ENCODE results near the gene SH3PXD2B. TPM values are rescaled to one million over a fixed set of nuclear protein-coding genes. Genes with fewer than 3 reads are reported as not detected.

Gene SH3PXD2B
- total RNA-seq, 1 experiment from 2014 or later: 90.2 TPM

DNA sequence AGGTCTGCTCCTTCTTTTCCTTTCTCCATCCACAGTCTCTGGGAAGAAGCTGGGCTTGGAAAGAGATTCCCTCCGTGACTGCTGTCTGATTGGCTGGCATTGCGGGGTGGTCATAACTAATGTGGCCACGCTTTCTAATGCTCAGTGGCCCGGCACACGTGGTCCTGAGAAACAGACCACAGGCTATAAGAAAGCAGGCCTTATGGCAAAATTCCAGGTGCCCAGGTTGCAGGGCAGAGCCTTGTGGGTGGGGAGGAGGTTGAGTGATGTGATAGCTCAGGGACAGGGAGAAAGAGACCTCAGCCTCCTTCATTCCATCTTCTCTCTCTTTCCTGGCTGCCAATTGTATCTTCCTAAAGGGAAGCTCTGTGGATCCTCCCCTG, 5.4 kb upstream of the SH3PXD2B start:
- no peak for DNase-seq (ENCODE audit: low read depth, low spot score)
- in situ Hi-C loops (cut with HindIII; ENCODE audit: low pct_unique_long_range_greater_than_20kb, low sequenced_read_pairs): no loop called here

DNA sequence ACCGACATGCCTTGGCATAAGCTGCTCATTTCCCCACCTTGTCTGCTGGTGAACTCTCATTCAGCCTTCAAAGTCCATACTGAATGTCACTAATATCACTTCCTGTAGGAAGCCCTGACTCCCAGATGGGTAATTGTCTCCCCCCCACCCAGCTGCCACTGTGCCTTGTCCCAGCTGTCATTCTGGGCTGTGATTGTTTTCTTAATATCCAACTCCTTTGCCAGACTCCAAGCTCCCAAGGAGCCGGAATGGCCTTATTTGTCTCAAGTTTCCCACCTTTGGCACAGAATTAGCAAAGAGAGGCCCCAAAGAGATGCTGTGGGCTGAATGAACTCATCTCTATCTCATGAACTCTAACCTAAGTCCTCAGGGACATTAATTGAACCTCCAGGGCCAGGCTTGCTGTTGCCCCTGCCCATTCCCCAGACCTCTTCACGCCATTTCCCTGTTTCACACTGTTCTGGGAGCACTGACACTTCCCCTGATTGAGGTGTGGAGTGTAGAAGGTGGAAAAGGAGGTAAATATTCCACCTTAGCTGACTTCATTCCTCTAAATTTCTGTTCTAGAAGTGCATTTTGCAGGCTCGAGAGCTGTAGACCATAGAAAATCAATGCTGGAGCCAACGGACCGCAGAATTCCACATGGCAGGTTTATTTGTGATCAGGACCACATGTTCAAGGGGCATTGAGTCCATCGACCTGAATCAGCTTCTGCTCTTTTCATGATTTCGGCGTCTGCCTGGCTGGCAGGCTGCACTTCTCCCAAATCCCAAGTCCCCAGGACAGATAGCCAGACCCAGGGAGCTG, 4.9 kb upstream of the SH3PXD2B start:
- in situ Hi-C loops (cut with HindIII; ENCODE audit: low pct_unique_long_range_greater_than_20kb, low sequenced_read_pairs): no loop called here
- no peak for DNase-seq (ENCODE audit: low read depth, low spot score)

DNA sequence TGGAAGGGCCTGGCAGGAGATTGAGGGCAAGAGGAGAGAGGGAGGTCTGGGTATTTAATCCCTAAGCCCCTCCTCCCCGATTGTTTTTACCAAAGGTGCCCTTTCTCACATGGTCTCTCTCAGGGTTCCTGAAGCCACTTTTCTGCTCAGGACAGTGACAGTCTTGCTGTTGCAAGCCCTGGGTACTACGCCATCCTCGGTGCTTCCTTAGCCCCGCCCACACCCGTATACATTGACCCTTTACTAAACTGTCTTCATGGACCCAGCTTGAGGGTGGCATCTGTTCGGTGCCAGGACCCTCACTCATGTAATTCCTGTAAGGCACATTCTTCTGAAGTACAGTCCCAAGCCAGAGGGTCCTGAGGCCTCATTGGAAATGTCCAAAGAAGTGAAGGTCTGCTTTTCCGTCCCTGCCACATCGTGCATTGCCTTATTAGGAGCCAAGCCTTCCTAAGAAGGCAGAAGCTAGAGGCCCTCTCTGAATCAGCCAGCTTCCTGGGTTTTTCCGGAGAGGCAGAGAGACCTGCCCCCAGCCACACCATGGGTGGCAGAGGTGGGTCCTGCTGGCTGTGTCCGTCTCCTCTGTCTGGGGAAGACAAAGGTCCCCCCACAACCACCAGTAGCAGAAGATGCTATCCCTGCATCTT, 1.9 kb upstream of the SH3PXD2B start:
- in situ Hi-C loops (cut with HindIII; ENCODE audit: low pct_unique_long_range_greater_than_20kb, low sequenced_read_pairs): no loop called here
- DNase-seq (ENCODE audit: low read depth, low spot score): no peak

DNA sequence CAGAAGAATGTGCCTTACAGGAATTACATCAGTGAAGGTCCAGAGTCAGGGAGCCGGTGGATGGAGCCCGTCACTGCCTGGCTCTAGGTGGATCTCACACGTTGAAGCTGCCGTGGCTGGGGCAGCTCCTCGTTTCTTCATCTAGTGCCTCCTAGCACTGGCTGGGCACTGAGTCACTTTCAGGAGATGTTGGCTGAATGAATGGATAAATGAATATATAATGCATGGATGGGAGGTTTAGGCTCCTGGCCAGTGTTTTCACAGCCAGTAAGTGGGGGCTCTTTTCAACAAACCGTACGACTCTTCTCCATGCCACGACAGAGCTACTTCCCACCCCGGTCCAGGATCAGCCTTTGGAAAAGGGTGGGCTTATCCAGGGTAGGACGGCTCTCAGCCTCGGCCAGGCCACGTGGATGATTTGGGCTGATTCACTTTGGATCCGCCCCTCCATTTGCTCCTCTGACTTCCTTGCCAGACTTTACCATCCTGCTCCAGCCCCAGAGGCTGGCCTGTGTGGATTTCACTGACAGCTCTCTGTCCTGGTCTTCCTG, 1.3 kb upstream of the SH3PXD2B start:
- in situ Hi-C loops (cut with HindIII; ENCODE audit: low pct_unique_long_range_greater_than_20kb, low sequenced_read_pairs): no loop called here
- DNase-seq (ENCODE audit: low read depth, low spot score): peak; percentile 61

- in situ Hi-C loops (cut with HindIII; ENCODE audit: low pct_unique_long_range_greater_than_20kb, low sequenced_read_pairs): no loop called here
- DNase-seq (ENCODE audit: low read depth, low spot score): no peak
Observed at GRCh38 chr5:172455087-172455381, 709 bp upstream of the SH3PXD2B start.

DNA sequence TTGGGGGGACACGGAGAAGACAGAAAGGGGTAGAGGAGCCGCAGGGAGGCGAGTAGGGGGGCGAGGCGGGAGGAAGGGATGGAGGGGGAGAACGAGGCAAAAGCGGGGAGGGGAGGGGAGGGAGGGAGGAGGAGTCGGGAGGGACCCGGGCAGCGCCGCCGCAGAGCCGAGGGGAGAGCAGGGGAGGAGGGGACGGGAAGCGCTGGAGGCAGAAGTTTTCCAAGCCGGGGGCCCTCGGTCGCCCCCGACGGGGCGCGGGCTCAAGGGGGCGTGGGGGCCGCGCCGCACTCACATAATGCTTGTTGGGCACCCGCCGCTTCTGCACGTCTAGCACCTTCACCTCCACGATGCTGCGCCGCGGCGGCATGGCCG, 353 bp downstream of the SH3PXD2B start:
- in situ Hi-C loops (cut with HindIII; ENCODE audit: low pct_unique_long_range_greater_than_20kb, low sequenced_read_pairs): no loop called here
- no peak for DNase-seq (ENCODE audit: low read depth, low spot score)

DNA sequence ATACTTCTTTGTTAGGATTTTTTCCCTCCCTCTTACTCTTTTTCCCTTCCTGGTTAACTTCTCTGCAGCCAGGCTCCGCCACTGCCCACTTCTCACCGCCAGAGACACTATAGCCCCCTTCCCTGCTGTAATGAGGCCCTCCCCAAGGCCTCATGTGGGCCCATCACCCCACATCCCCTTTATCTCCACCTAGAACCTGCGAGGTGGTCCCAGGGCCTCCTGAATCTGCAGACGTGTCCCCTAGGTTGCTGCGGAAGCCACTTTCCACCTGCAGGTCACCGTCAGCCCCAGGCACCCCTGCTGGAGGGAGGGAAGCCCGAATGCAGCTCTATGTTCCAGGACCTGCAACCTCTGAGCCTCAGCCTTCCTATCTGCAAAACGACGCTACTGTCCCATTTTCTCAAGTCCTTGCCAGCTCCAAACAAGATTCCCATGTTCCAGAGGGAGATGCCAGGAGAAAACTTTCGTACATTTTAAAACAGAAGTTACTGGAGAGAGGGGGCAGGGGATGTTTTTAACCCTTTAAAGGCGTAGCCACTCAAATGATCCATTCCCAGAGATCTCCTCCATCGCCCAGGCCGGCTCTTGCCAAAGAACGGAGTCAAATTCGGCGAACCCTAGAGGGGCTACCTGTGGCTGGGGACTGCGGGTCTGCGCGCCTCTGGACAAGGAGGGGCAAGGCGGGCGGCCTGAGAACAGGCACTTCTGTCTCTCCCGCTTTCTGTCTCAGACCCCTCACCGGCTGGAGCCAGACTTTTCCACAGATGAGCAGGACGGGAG, 929 bp downstream of the SH3PXD2B start:
- in situ Hi-C loops (cut with HindIII; ENCODE audit: low pct_unique_long_range_greater_than_20kb, low sequenced_read_pairs): no loop called here
- peak; percentile 64 for DNase-seq (ENCODE audit: low read depth, low spot score)

DNA sequence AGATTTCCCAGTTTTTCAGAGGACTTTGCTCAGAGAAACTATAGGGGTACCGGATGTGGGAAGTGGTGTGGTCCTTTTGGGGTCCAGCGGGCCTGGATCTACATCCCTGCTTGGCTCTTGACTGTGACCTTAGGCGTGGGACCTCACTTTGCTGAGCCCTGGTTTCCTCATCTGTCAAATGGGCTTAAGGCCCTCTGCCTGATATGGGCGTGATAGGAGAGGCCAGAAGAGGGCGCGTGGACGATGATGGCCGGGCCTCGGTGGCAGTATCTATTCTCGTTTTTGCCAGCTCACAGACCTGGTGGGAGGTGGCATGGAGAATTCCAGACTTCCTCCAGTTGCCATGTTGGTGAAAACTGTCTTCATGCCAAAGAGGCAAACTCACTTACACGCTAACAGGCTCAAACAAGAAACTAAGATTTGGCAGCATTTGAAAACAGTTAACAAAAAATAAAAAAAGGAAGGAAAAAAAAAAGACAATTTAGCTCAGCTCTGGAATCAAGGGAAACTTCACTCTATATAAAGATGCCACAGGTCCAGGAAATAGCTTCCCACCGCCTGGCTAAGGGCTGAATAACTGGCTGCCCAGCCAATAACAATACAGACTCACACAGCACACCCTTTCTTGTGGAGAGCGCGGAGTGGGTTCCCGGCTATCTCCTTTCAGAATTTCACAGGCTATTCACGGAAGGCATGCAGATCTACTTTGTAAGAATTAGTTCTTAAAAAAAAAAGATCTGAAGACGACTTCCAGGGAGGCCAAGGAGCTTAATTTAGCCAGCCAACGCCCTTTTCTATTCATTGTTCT, 1.7 kb downstream of the SH3PXD2B start:
- DNase-seq (ENCODE audit: low read depth, low spot score): peak; percentile 68
- in situ Hi-C loops (cut with HindIII; ENCODE audit: low pct_unique_long_range_greater_than_20kb, low sequenced_read_pairs): no loop called here

DNA sequence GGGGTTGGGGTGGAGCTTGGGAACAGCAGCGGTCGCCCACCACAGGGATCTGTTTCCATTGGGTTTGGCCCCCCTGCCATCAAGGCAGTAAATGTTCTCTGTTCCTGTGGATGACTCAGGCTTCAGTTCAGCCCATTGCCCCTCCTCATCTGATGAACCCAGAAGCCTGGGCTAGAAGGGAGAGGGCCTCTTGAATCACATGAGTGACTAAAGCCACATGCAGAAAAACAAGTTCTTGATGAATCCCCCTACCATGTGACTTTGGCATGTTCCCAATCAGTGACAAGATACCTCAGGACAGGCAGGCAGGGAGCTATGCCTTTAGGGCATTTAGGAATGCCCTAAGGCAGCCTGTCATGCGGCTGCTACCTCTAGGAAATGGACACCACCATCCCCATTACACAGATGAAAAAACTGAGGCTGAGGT, 2.5 kb downstream of the SH3PXD2B start:
- peak; percentile 80 for DNase-seq (ENCODE audit: low read depth, low spot score)
- in situ Hi-C loops (cut with HindIII; ENCODE audit: low pct_unique_long_range_greater_than_20kb, low sequenced_read_pairs): no loop called here

GRCh38 chr5:172450861-172451695, 3.2 kb downstream of the SH3PXD2B start:
- in situ Hi-C loops (cut with HindIII; ENCODE audit: low pct_unique_long_range_greater_than_20kb, low sequenced_read_pairs): no loop called here
- peak; percentile 72 for DNase-seq (ENCODE audit: low read depth, low spot score)

- in situ Hi-C loops (cut with HindIII; ENCODE audit: low pct_unique_long_range_greater_than_20kb, low sequenced_read_pairs): no loop called here
- no peak for DNase-seq (ENCODE audit: low read depth, low spot score)
Observed at GRCh38 chr5:172450453-172450852, 3.9 kb downstream of the SH3PXD2B start.

- in situ Hi-C loops (cut with HindIII; ENCODE audit: low pct_unique_long_range_greater_than_20kb, low sequenced_read_pairs): no loop called here
- no peak for DNase-seq (ENCODE audit: low read depth, low spot score)
Observed at GRCh38 chr5:172448999-172449398, 5.3 kb downstream of the SH3PXD2B start.

DNA sequence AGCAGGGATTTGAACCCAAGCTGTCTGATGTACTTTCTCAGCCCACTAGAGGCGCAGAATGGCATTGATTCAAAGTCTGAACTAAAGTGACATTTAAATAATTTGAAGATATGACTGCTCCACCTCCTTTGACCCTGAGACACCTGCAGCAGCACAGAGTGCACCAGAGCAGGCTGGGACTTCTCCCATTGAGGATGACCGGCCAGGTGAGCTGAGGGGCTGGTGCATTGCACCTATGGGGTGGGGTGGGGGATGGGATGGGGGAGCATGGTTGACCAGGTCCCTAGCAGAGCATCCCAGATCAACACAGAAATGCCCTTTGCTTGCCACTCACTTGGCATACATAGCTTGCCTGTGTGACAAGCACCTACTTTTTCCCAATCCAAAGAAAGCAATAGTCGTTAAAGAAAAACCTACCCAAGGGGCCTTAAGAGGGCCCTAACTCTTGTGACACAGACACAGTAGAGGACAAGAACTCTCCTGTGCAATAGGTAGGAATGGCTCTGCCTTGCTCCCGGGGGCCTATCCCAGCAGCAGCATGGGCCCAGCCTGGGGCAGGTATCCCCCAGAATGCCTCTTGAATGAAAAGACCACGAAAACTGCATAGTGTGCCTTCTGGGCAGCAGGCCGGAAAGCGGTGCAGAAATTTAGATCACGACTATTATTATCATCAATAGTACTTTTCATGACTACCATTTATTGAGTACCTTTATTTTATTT, 6.5 kb downstream of the SH3PXD2B start:
- in situ Hi-C loops (cut with HindIII; ENCODE audit: low pct_unique_long_range_greater_than_20kb, low sequenced_read_pairs): no loop called here
- DNase-seq (ENCODE audit: low read depth, low spot score): no peak

DNA sequence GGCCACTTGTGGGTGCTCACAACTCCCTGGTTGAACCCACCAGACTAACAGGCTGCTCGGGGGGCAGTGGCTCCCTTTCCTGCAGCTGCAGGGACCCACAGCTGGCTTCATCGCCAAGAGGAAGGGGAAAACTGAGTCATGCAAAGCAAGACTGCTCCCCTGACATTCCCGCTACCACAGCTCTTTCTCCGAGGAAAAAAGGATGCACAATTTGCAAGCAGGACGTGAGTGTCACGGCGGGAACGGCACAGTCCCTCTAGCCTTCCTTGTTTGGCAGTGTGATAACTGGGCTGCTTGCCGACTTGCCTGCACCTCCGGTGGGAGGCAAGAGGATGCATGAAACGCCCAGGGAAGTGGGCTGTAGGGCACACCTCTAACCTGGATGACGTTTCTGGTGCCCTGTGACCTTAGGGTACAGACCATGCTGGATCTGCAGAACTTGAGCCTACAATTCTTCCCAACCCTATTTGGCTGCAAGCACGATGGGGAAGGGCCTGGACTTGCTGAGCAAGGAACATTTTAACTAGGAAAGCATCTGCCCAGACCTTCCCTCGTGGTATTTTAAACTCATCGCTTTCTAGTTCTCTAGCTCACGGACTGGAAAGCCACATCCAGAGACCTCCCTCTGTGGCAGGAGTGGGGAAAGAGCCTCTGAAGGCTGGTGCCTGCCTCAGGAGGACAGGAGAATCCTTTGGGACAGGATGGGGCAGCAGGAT, 7.8 kb downstream of the SH3PXD2B start:
- in situ Hi-C loops (cut with HindIII; ENCODE audit: low pct_unique_long_range_greater_than_20kb, low sequenced_read_pairs): no loop called here
- no peak for DNase-seq (ENCODE audit: low read depth, low spot score)

DNA sequence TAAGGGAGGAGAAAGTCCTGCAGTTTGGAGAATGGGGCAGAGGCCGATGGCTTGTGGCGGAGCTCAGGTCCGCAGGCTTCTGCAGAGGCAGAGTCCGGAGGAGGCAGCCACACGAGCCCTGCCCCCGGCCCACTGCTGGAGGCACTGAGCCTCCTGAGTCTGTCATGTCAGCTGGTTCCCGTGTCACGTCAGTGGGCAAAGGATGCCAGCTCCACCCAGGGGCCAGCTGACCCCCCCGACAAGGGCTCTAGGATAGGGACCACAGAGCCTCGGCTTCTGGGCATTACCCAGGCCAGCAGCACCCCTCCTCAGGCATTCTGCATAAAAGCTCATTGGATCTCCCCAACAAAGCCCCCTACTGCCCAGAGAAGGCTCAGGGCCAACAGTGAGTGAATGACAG, 8.5 kb downstream of the SH3PXD2B start:
- in situ Hi-C loops (cut with HindIII; ENCODE audit: low pct_unique_long_range_greater_than_20kb, low sequenced_read_pairs): no loop called here

More for the DNA sequence above, 8.5 kb downstream of the SH3PXD2B start:
- no peak for DNase-seq (ENCODE audit: low read depth, low spot score)

Data from SK-MEL-5 (cell line).